Neural progenitor cell (in vitro differentiated cells): ENCODE results near the gene CRYBB1.

Experiments
- EZH2 ChIP-seq: fragments of 200-600 bp; sonication (generic); IDR thresholded peaks from 2 replicates; pipeline ENCODE4 v1.6.1; 2017; ENCODE audit warnings: antibody characterized with exemption, mild to moderate bottlenecking, moderate library complexity
- EZH2phosphoT487 ChIP-seq: fragments of 200-600 bp; sonication (generic); IDR thresholded peaks from 2 replicates; pipeline ENCODE4 v1.6.1; 2017; ENCODE audit warnings: antibody characterized with exemption
- TF ChIP-seq, protein P1 (sequence below): fragments of 200-600 bp; sonication (generic); IDR thresholded peaks from 2 replicates; pipeline ENCODE4 v1.5.1; 2017; ENCODE audit warnings: antibody characterized with exemption, mild to moderate bottlenecking

DNA sequence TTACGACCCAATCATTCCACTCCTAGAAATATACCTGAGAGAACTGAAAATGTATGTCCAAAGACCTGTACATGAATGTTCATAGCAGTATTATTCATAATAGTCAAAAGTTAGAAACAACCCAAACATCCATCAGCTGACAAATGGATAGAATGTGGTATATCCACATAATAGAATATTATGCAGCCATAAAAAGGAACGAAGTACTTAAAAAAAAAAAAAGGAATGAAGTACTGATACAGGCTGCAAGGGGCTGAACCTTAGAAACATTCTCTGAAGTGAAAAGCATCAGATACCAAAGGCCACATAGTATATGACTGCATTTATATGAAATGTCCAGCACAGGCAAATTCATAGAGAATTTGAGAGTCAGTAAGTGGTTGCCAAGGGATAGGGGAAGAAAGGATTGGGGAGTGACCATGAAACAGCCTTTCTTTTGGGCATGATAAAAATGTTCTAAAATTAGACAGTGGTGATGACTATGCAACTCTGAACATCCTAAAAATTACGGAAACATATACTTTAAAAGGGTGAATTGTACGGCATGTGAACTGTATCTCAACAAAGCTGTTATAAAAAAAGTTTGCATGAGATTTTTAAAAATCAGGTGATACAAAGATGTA is 29.7 kb downstream of the CRYBB1 start:
- TF ChIP-seq, protein P1, sequence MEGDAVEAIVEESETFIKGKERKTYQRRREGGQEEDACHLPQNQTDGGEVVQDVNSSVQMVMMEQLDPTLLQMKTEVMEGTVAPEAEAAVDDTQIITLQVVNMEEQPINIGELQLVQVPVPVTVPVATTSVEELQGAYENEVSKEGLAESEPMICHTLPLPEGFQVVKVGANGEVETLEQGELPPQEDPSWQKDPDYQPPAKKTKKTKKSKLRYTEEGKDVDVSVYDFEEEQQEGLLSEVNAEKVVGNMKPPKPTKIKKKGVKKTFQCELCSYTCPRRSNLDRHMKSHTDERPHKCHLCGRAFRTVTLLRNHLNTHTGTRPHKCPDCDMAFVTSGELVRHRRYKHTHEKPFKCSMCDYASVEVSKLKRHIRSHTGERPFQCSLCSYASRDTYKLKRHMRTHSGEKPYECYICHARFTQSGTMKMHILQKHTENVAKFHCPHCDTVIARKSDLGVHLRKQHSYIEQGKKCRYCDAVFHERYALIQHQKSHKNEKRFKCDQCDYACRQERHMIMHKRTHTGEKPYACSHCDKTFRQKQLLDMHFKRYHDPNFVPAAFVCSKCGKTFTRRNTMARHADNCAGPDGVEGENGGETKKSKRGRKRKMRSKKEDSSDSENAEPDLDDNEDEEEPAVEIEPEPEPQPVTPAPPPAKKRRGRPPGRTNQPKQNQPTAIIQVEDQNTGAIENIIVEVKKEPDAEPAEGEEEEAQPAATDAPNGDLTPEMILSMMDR: no peak
- TF ChIP-seq EZH2 (no peak), EZH2phosphoT487 (no peak)
